Trophoblast cell (in vitro differentiated cells and primary cell): ENCODE results near the gene HBA1.
A peak's percentile ranks its signal among the peaks of the same experiment; 100 is the strongest.
"Not testable (repeated sequence)": the region's sequence is repeated elsewhere in the genome, so short reads cannot be mapped to it uniquely, and the experiment has no call there.

ENCODE experiments used
- DNase-seq, 2 donors: peaks; one replicate each; pipeline ENCODE4 v3.0.0-alpha.2; 2016
- H2AFZ ChIP-seq: 2 replicates; pipeline ENCODE4 v1.6.1; 2013; ENCODE audit warnings: low read length, moderate library complexity, mild to moderate bottlenecking; ENCODE audit not compliant: insufficient read depth, poor library complexity
- H2AK5ac ChIP-seq: 2 replicates; pipeline ENCODE4 v1.6.1; 2013; ENCODE audit warnings: mild to moderate bottlenecking, low read length
- H2BK120ac ChIP-seq: 2 replicates; pipeline ENCODE4 v1.6.1; 2013; ENCODE audit warnings: low read length, mild to moderate bottlenecking, moderate library complexity; ENCODE audit not compliant: insufficient read depth, poor library complexity
- H2BK12ac ChIP-seq: 2 replicates; pipeline ENCODE4 v1.6.1; 2013; ENCODE audit warnings: mild to moderate bottlenecking, low read length, moderate library complexity
- H2BK5ac ChIP-seq: 2 replicates; pipeline ENCODE4 v1.6.1; 2013; ENCODE audit warnings: low read length, low read depth, moderate library complexity, mild to moderate bottlenecking; ENCODE audit not compliant: poor library complexity
- H3K14ac ChIP-seq: 2 replicates; pipeline ENCODE4 v1.6.1; 2013; ENCODE audit warnings: mild to moderate bottlenecking, low read length
- H3K18ac ChIP-seq: 2 replicates; pipeline ENCODE4 v1.6.1; 2013; ENCODE audit warnings: mild to moderate bottlenecking, low read length
- H3K23ac ChIP-seq: 2 replicates; pipeline ENCODE4 v1.6.1; 2013; ENCODE audit warnings: low read length
- H3K27ac ChIP-seq: 2 replicates; pipeline ENCODE4 v1.5.1; 2013; ENCODE audit warnings: low read depth, mild to moderate bottlenecking, inconsistent platforms, low read length, moderate library complexity
- H3K27me3 ChIP-seq: 2 replicates; pipeline ENCODE4 v1.6.1; 2013; ENCODE audit warnings: inconsistent platforms, mild to moderate bottlenecking, low read length, moderate library complexity; ENCODE audit not compliant: insufficient read depth
- H3K36me3 ChIP-seq, 2 experiments: 1 replicate in 1 of 2; 2 replicates in 1 of 2; pipeline ENCODE4 v1.6.1; 2013; ENCODE audit warnings: low read length in 2 of 2, mild to moderate bottlenecking in 2 of 2, moderate library complexity in 1 of 2; ENCODE audit not compliant: insufficient read depth in 2 of 2, control insufficient read depth in 1 of 2
- H3K4ac ChIP-seq: 2 replicates; pipeline ENCODE4 v1.6.1; 2013; ENCODE audit warnings: low read depth, mild to moderate bottlenecking, low read length, moderate library complexity
- H3K4me1 ChIP-seq, 2 experiments: 1 replicate in 1 of 2; 2 replicates in 1 of 2; pipeline ENCODE4 v1.6.1; 2013; ENCODE audit warnings: low read length in 2 of 2, mild to moderate bottlenecking in 2 of 2, moderate library complexity in 1 of 2; ENCODE audit not compliant: insufficient read depth in 2 of 2, control insufficient read depth in 1 of 2
- H3K4me2 ChIP-seq: 2 replicates; pipeline ENCODE4 v1.6.1; 2013; ENCODE audit warnings: inconsistent platforms, mild to moderate bottlenecking, low read length, moderate library complexity
- H3K4me3 ChIP-seq: 2 replicates; pipeline ENCODE4 v1.5.1; 2013; ENCODE audit warnings: mild to moderate bottlenecking, low read depth, low read length, inconsistent platforms
- H3K79me1 ChIP-seq: one replicate; pipeline ENCODE4 v1.6.1; 2013; ENCODE audit warnings: low read length
- H3K79me2 ChIP-seq: 2 replicates; pipeline ENCODE4 v1.6.1; 2013; ENCODE audit warnings: low read length, mild to moderate bottlenecking; ENCODE audit not compliant: control insufficient read depth, insufficient read depth, poor library complexity
- H3K9ac ChIP-seq: 2 replicates; pipeline ENCODE4 v1.6.1; 2013; ENCODE audit warnings: mild to moderate bottlenecking, low read length
- H3K9me3 ChIP-seq: 2 replicates; pipeline ENCODE4 v1.6.1; 2013; ENCODE audit warnings: low read depth, mild to moderate bottlenecking, control low read depth, inconsistent platforms, low read length; ENCODE audit not compliant: insufficient read depth
- H4K12ac ChIP-seq: 2 replicates; pipeline ENCODE4 v1.6.1; 2013; ENCODE audit warnings: low read depth, mild to moderate bottlenecking, low read length, moderate library complexity
- H4K8ac ChIP-seq: 2 replicates; pipeline ENCODE4 v1.6.1; 2013; ENCODE audit warnings: low read depth, mild to moderate bottlenecking, low read length, moderate library complexity
- H4K91ac ChIP-seq: one replicate; pipeline ENCODE4 v1.6.1; 2013; ENCODE audit warnings: low read depth, mild to moderate bottlenecking, low read length, moderate library complexity
- WGBS: extraction: QIAGEN DNeasy Blood & Tissue Kit; methylation state at CpG from one replicate; pipeline ENCODE4 v1.1.7; 2013; ENCODE audit warnings: missing lambda C conversion rate; ENCODE audit not compliant: insufficient read length, insufficient coverage; ENCODE audit errors: extremely low coverage; 5-methylcytosine and 5-hydroxymethylcytosine counted together

The HBA1 gene

GRCh38 chr16:203246-203645, 26.8 kb downstream of the HBA1 start:
- DNase-seq, result no peak
- peaks cover 3 to 5% of the 10 kb centered on the region in 2 experiments for H3K4me1 ChIP-seq
- H3K79me1 ChIP-seq, result peaks cover 3% of the 10 kb centered on the region
- H3K4me3 ChIP-seq, result no peak overlapping the region
- no peaks in the 10 kb centered on the region for H3K27me3 ChIP-seq
- H4K8ac ChIP-seq, result no peak overlapping the region
- no peak overlapping the region for H3K4me2 ChIP-seq
- no peak overlapping the region for H2BK12ac ChIP-seq
- H3K9me3 ChIP-seq, result no peaks in the 10 kb centered on the region
- no peak overlapping the region for H2AK5ac ChIP-seq
- H3K18ac ChIP-seq, result no peak overlapping the region
- H4K12ac ChIP-seq, result no peak overlapping the region
- H2BK120ac ChIP-seq, result no peak overlapping the region
- H2BK5ac ChIP-seq, result no peak overlapping the region
- no peak overlapping the region for H3K9ac ChIP-seq
- H3K27ac ChIP-seq, result no peak overlapping the region
- H3K14ac ChIP-seq, result no peak overlapping the region
- H3K36me3 ChIP-seq, result peaks cover 47 to 58% of the 10 kb centered on the region in 2 experiments
- no CpG with 5 or more reads among the region's 4 CpGs for WGBS
- H3K23ac ChIP-seq, result no peak overlapping the region
- H2AFZ ChIP-seq, result no peak overlapping the region
- no peak overlapping the region for H3K4ac ChIP-seq
- H3K79me2 ChIP-seq, result no peaks in the 10 kb centered on the region
- no peak overlapping the region for H4K91ac ChIP-seq

- not testable (repeated sequence) for H4K8ac ChIP-seq, H3K4me1 ChIP-seq, H4K91ac ChIP-seq, H3K79me2 ChIP-seq, H2BK120ac ChIP-seq, H3K27me3 ChIP-seq, H3K18ac ChIP-seq, DNase-seq, H2BK12ac ChIP-seq, H2BK5ac ChIP-seq, H3K4me2 ChIP-seq, H3K79me1 ChIP-seq, H3K9ac ChIP-seq, H4K12ac ChIP-seq, H2AK5ac ChIP-seq, H3K4ac ChIP-seq, H2AFZ ChIP-seq, H3K4me3 ChIP-seq, H3K27ac ChIP-seq, H3K23ac ChIP-seq, H3K14ac ChIP-seq, H3K9me3 ChIP-seq
- peaks cover 44 to 56% of the 10 kb centered on the region in 2 experiments for H3K36me3 ChIP-seq
- no CpG with 5 or more reads among the region's 9 CpGs for WGBS
Observed at GRCh38 chr16:204046-204445, 27.6 kb downstream of the HBA1 start.

GRCh38 chr16:209359-209758, 32.9 kb downstream of the HBA1 start:
- not testable (repeated sequence) for H3K4me1 ChIP-seq, H4K8ac ChIP-seq, H3K9me3 ChIP-seq, H3K79me1 ChIP-seq, H3K14ac ChIP-seq, H2AK5ac ChIP-seq, DNase-seq, H2BK120ac ChIP-seq, H3K4me2 ChIP-seq, H4K12ac ChIP-seq, H2BK5ac ChIP-seq, H3K4me3 ChIP-seq, H3K9ac ChIP-seq, H3K79me2 ChIP-seq, H4K91ac ChIP-seq, H3K4ac ChIP-seq, H3K27ac ChIP-seq, H3K18ac ChIP-seq, H2AFZ ChIP-seq, H2BK12ac ChIP-seq, H3K27me3 ChIP-seq, H3K23ac ChIP-seq
- peaks cover 50 to 65% of the 10 kb centered on the region in 2 experiments for H3K36me3 ChIP-seq
- no CpG with 5 or more reads among the region's 4 CpGs for WGBS

- not testable (repeated sequence) for H3K18ac ChIP-seq, H2AFZ ChIP-seq, H4K91ac ChIP-seq, H3K4me1 ChIP-seq, H3K4me3 ChIP-seq, H3K79me1 ChIP-seq, H3K79me2 ChIP-seq, H3K14ac ChIP-seq, H2BK12ac ChIP-seq, DNase-seq, H3K4me2 ChIP-seq, H3K9ac ChIP-seq, H3K27ac ChIP-seq, H4K8ac ChIP-seq, H2AK5ac ChIP-seq, H3K27me3 ChIP-seq, H2BK120ac ChIP-seq, H4K12ac ChIP-seq, H2BK5ac ChIP-seq, H3K9me3 ChIP-seq
- Histone ChIP-seq H3K23ac (peak overlapping the region; percentile 54), H3K4ac (peak overlapping the region; percentile 43), H3K36me3 (peaks cover 65 to 67% of the 10 kb centered on the region in 2 experiments)
- WGBS, result no CpG with 5 or more reads among the region's 14 CpGs
Observed at GRCh38 chr16:211631-212180, 35.2 kb downstream of the HBA1 start.
